GM19238 (cell line): ENCODE results near the gene CAMP.
A peak's percentile ranks its signal among the peaks of the same experiment; 100 is the strongest.
"Not testable (repeated sequence)": the region's sequence is repeated elsewhere in the genome, so short reads cannot be mapped to it uniquely, and the experiment has no call there.

Experiments
- DNase-seq: peaks from one replicate; pipeline ENCODE4 v3.0.0; 2011; ENCODE audit warnings: low spot score; ENCODE audit not compliant: insufficient read length

Gene CAMP

DNA sequence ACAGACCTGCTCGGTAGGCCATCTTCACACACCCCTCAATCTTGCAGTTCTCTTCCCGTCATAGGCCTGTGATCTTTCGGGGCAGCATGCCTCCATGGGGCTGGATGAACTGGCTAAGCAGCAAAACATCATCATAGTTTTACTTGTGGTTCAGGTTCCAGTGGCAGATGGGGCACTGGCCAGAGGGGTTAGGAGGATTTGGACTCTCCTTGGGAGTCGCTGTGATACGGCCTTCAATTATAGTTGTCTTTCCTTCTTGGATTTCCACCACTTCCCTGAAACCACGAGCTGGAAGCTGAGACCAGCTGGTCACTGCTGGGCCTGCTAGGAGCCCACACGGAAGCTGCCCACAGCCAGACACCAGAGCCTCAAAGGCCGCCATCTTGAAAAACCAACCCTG, 33.3 kb downstream of the CAMP start:
- no peak for DNase-seq

DNA sequence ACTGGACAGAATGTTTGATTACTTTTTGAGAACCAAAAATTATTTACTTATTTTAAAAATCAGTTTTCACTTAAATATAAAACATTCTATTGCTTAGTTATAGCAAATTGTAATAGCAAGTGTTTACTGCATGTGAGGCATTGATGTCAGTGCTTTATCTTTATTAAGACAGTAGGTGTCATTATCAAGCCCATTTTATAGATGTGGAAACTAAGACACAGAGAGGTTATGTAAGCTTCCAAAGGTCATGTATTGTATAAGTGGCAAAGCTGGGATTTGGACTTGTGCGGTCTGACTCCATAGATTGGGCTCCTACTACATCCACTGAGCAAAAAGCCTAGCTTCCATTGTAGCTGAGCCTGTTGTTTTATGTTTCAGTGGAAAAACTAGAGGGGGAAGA, 35.2 kb downstream of the CAMP start:
- DNase-seq, result no peak

DNA sequence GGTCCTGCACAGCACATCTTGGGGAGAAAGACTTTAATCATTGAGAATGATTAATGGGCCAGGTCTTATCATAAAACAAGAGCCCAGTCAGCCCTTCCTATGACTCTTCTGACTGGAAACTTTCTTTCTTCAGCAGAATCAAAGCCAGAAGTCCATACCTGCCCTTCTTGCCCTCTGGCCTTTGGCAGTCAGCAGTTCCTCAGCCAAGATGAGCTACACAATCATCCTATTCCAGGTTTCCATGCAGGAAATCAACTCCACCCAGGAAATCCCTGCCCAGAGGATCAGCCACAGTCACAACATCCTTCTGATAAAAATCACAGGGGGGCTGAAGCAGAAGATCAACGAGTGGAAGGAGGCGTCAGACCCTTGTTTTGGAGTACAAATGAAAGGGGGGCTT, 44.5 kb downstream of the CAMP start:
- DNase-seq, result no peak

DNA sequence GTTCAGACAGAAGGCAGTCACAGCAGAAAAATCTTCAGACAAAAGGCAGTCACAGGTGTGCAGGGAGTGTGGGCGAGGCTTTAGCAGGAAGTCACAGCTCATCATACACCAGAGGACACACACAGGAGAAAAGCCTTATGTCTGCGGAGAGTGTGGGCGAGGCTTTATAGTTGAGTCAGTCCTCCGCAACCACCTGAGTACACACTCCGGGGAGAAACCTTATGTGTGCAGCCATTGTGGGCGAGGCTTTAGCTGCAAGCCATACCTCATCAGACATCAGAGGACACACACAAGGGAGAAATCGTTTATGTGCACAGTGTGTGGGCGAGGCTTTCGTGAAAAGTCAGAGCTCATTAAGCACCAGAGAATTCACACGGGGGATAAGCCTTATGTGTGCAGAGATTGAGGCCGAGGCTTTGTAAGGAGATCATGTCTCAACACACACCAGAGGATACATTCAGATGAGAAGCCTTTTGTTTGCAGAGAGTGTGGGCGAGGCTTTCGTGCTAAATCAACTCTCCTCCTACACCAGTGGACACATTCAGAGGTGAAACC, 45.2 kb downstream of the CAMP start:
- no peak for DNase-seq

DNA sequence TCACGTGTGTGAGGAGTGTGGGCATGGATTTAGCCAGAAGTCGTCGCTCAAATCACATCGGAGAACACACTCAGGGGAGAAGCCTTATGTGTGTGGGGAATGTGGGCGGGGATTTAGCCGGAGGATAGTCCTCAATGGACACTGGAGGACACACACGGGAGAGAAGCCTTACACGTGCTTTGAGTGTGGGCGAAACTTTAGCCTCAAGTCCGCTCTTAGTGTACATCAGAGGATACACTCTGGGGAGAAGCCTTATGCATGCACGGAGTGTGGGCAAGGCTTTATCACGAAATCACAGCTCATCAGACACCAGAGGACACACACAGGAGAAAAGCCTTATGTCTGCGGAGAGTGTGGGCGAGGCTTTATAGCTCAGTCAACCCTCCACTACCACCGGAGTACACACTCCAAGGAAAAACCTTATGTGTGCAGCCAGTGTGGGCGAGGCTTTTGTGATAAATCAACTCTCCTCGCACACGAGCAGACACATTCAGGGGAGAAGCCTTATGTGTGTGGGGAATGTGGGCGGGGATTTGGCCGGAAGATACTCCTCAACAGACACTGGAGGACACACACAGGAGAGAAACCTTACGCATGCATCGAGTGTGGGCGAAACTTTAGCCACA, 45.8 kb downstream of the CAMP start:
- DNase-seq, result no peak

DNA sequence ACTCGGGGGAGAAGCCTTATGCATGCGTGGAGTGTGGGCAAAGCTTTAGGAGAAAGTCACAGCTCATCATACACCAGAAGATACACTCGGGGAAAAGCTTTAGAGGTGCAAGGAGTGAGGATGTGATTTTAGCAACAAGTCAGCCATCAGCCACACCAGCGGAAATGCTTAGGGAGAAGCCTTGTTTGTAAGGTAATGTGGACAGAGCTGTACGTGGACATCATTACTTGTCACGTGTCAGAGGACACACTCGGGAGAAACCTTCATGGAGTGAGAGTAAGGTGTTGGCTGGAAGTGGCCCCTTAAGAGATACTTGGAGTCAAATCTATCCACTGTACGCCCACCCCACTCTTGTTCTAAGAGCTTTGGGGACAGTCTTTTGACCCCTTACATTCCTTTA, 46.3 kb downstream of the CAMP start:
- DNase-seq, result no peak

DNA sequence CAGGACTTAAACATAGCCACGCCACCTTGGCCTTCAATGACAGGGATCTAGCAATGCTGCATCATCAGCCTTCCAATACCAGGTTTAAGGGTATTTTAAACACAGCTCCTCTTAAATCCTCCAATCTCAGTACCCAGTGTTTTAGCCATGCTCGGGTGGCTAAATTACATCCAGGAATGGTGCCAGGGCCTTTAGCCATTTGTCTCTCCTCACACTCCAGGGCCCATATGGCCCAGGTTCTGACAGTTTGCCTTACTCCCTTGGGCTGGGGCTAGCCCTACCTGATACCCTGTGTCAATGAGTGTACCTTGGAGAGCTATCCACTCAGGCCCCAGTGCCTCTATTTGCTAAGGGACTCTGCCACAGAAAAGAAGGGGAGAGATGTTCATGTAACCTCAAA, 47.0 kb downstream of the CAMP start:
- no peak for DNase-seq

DNA sequence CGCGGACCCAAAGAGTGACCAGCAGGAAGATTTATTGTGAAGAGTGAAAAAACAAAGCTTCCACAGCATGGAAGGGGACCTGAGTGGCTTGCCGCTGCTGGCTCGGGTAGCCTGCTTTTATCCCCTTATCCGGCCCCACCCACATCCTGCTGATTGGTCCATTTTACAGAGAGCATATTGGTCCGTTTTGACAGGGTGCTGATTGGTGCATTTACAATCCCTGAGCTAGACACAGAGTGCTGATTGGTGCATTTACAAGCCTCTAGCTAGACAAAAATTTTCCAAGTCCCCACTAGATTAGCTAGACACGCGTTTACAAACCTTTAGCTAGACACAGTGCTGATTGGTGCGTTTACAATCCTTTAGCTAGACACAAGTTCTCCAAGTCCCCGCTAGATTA, 47.9 kb downstream of the CAMP start:
- not testable (repeated sequence) for DNase-seq

DNA sequence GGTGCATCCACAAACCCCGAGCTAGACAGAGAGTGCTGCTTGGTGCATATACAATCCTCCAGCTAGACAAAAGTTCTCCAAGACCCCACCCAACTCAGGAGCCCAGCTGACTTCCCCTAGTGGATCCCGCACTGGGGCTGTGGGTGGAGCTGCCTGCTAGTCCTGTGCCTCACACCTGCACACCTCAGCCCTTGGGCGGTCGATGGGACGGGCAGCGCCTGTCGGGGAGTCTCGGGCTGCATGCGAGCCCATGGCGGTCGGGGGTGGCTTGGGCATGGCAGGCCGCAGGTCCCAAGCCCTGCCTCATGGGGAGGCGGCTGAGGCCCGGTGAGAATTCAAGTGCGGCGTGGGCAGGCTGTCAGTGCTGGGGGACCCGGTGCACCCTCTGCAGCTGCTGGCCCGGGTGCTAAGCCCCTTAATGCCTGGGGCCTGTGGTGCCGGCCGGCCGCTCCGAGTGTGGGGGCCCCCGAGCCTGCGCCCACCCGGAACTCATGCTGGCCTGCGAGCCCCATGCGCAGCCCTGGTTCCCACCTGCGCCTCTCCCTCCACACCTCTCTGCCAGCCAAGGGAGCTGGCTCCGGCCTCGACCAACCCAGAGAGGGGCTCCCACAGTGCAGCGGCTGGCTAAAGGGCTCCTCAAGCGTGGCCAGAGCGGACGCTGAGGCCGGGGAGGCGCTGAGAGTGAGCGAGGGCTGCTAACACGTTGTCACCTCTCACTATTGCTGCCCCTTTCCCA, 48.6 kb downstream of the CAMP start:
- DNase-seq, result no peak

DNA sequence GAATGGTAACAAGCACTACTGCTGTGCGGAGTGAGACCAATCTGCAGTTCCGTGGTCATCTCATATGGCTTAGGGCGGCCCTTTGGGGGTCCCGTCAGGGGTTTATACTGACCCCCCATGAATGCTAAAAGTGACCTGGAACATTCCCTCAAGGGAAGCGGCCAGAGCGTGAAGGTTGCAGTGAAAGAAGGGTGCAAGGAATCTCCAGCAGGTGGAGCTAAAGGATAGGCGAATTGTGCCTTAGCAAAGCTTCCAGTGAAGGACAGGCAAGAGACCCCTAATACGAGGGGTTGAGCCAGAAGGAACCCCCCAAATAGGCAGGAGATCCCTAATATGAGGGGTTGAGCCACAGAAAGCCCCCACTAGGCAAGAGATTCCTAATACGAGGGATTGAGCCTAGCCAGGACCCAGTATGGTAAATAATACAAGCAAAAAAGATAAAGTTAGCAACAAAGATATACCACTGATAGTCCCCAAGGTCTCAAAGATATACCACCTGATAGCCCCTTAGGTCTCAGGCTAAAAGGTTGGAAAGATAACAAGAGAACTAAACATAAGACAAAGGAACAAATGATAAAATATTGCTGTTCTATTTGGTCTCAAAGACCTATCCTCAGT, 50.4 kb downstream of the CAMP start:
- DNase-seq, result peak; percentile 60

DNA sequence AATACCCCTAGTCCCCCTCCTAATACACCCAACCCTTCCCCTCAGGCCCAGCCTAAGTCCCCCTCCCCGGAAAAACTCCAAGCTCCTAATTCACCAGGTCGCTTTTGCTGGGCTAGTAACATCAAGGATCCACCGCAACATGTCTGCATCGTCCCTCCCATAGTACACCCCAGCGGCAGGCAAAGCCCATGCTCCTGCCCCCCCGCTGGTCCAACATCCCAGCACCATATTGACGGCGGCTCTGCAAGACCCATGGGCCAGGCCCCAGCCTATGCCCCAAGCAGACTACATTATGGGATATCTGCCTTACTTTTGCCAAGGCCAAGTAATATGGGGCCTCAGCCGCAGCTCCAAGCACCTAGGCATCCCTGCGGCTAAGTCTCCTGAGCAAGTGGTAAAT, 51.2 kb downstream of the CAMP start:
- no peak for DNase-seq
